HCT116 (cell line): ENCODE measurements around the gene TIAM1. TPM values are rescaled to one million over a fixed set of nuclear protein-coding genes. Genes with fewer than 3 reads are reported as not detected.

Experiments used
- ATAC-seq: fragments of 200-7000 bp; cut with Tn5 transposase; 2 replicates; pipeline ENCODE4 v1.9.1; 2020; ENCODE audit warnings: mild to moderate bottlenecking, moderate library complexity
- BruUV-seq: library from RNA; stranded (reverse); fragments of 400-500 nt; replicated peaks from 2 replicates; lab custom pipeline; 2021; lab: Mats Ljungman, UMichigan
- CTCF ChIA-PET: fragments of 300-600 bp; sonication (Branson Sonifier 250); formaldehyde crosslinking; loops from one replicate; lab custom pipeline; 2021; ENCODE audit warnings: antibody characterized with exemption; lab: Charles Lee
- POLR2A ChIA-PET: fragments of 300-600, 350-600 bp; sonication (Branson Sonifier 250); formaldehyde crosslinking; loops from one replicate; lab custom pipeline; 2021; ENCODE audit warnings: antibody characterized with exemption; lab: Charles Lee
- RAD21 ChIA-PET, 2 experiments: fragments of 300-600 bp; sonication (Branson Sonifier 250); formaldehyde crosslinking; loops; one replicate each; lab custom pipeline; 2023; ENCODE audit warnings: low total read pairs in 2 of 2; ENCODE audit not compliant: uncharacterized antibody in 2 of 2, unreplicated experiment in 2 of 2, low non-redundant PET in 1 of 2; lab: Charles Lee
- DNase-seq: peaks from one replicate; pipeline ENCODE4 v3.0.0-alpha.2; 2010; ENCODE audit warnings: low read depth, low spot score
- H2AFZ ChIP-seq: fragments of 200-600 bp; shearing (Covaris generic), sonication (generic); 2 replicates; pipeline ENCODE4 v1.6.1; 2017; ENCODE audit warnings: low read depth, mixed run types, mixed read lengths, antibody characterized with exemption, low read length; ENCODE audit not compliant: poor library complexity, severe bottlenecking
- H3K27ac ChIP-seq: 2 replicates; pipeline ENCODE4 v1.5.1; 2012; ENCODE audit warnings: low read depth, low read length
- H3K27me3 ChIP-seq: fragments of 200-600 bp; sonication (generic); 2 replicates; pipeline ENCODE4 v1.6.1; 2016; ENCODE audit warnings: mixed run types, low read length, mixed read lengths; ENCODE audit not compliant: insufficient read depth
- H3K36me3 ChIP-seq, 2 experiments: fragments of 200-500 bp in 1 of 2; fragments of 200-600 bp in 1 of 2; sonication (Bioruptor generic) in 1 of 2; sonication (generic) in 1 of 2; 2 replicates each; pipeline versions ENCODE4 v1.5.1 to v1.6.1; 2014 to 2016; ENCODE audit warnings: low read length in 2 of 2, inconsistent platforms in 1 of 2, mixed read lengths in 1 of 2, mixed run types in 1 of 2; ENCODE audit not compliant: insufficient read depth in 2 of 2, control insufficient read depth in 1 of 2
- H3K4me1 ChIP-seq, 2 experiments: fragments of 200-600 bp in 1 of 2; sonication (generic) in 1 of 2; 2 replicates each; pipeline versions ENCODE4 v1.5.1 to v1.6.1; 2012 to 2017; ENCODE audit warnings: low read length in 2 of 2, inconsistent platforms in 1 of 2, mild to moderate bottlenecking in 1 of 2, mixed read lengths in 1 of 2, mixed run types in 1 of 2, moderate library complexity in 1 of 2; ENCODE audit not compliant: insufficient read depth in 2 of 2, control insufficient read depth in 1 of 2
- H3K4me2 ChIP-seq: fragments of 200-600 bp; sonication (generic); 2 replicates; pipeline ENCODE4 v1.6.1; 2017; ENCODE audit warnings: mixed run types, low read length, mixed read lengths
- H3K4me3 ChIP-seq, 2 experiments: fragments of 200-600 bp in 1 of 2; sonication (generic) in 1 of 2; replicated peaks in 1 of 2; 2 replicates each; pipeline ENCODE4 v1.5.1; 2011 to 2016; ENCODE audit warnings: low read length in 2 of 2, control low read depth in 1 of 2, low read depth in 1 of 2, mild to moderate bottlenecking in 1 of 2, mixed read lengths in 1 of 2, mixed run types in 1 of 2
- H3K79me2 ChIP-seq: fragments of 200-600 bp; sonication (generic); 2 replicates; pipeline ENCODE4 v1.6.1; 2017; ENCODE audit warnings: mild to moderate bottlenecking, mixed run types, low read length, moderate library complexity, mixed read lengths; ENCODE audit not compliant: insufficient read depth
- H3K9ac ChIP-seq: fragments of 200-600 bp; sonication (generic); 2 replicates; pipeline ENCODE4 v1.6.1; 2016; ENCODE audit warnings: low read length, mixed read lengths
- H3K9me2 ChIP-seq: fragments of 200-600 bp; sonication (generic), shearing (Covaris generic); 2 replicates; pipeline ENCODE4 v1.6.1; 2017; ENCODE audit warnings: mixed run types, mild to moderate bottlenecking, moderate library complexity; ENCODE audit not compliant: insufficient read depth
- H3K9me3 ChIP-seq, 2 experiments: fragments of 200-500 bp in 1 of 2; fragments of 200-600 bp in 1 of 2; sonication (Bioruptor generic) in 1 of 2; sonication (generic) in 1 of 2; 2 replicates each; pipeline ENCODE4 v1.6.1; 2014 to 2017; ENCODE audit warnings: low read length in 2 of 2, mixed read lengths in 2 of 2, inconsistent platforms in 1 of 2, low read depth in 1 of 2, mild to moderate bottlenecking in 1 of 2, mixed run types in 1 of 2, moderate library complexity in 1 of 2; ENCODE audit not compliant: control insufficient read depth in 1 of 2, insufficient read depth in 1 of 2
- H4K20me1 ChIP-seq: fragments of 200-600 bp; sonication (generic), shearing (Covaris generic); 2 replicates; pipeline ENCODE4 v1.6.1; 2017; ENCODE audit warnings: mixed run types, mild to moderate bottlenecking, moderate library complexity; ENCODE audit not compliant: insufficient read depth
- CBX3 ChIP-seq: IDR thresholded peaks from 2 replicates; pipeline ENCODE4 v1.6.1; 2012; ENCODE audit warnings: low read depth
- CEBPB ChIP-seq: IDR thresholded peaks from 2 replicates; pipeline ENCODE4 v1.6.1; 2012; ENCODE audit warnings: low read depth
- EGR1 ChIP-seq: IDR thresholded peaks from 2 replicates; pipeline ENCODE4 v1.6.1; 2012; ENCODE audit warnings: low read depth
- ELF1 ChIP-seq: IDR thresholded peaks from 2 replicates; pipeline ENCODE4 v1.6.1; 2012; ENCODE audit warnings: low read depth, borderline replicate concordance
- EZH2 ChIP-seq: fragments of 200-600 bp; sonication (generic); IDR thresholded peaks from 2 replicates; pipeline ENCODE4 v1.6.1; 2017; ENCODE audit warnings: antibody characterized with exemption, mixed run types
- FOSL1 ChIP-seq: IDR thresholded peaks from 2 replicates; pipeline ENCODE4 v1.6.1; 2012; ENCODE audit warnings: low read depth
- JUND ChIP-seq: IDR thresholded peaks from 2 replicates; pipeline ENCODE4 v1.6.1; 2012
- POLR2AphosphoS5 ChIP-seq: IDR thresholded peaks from 2 replicates; pipeline ENCODE4 v1.6.1; 2011; ENCODE audit warnings: mild to moderate bottlenecking, low read depth, low read length, moderate library complexity
- RAD21 ChIP-seq: IDR thresholded peaks from 2 replicates; pipeline ENCODE4 v1.6.1; 2012; ENCODE audit warnings: low read depth, mild to moderate bottlenecking
- SIN3A ChIP-seq: IDR thresholded peaks from 2 replicates; pipeline ENCODE4 v1.6.1; 2012; ENCODE audit warnings: low read depth
- SP1 ChIP-seq: IDR thresholded peaks from 2 replicates; pipeline ENCODE4 v1.6.1; 2012; ENCODE audit warnings: low read depth
- SRF ChIP-seq: IDR thresholded peaks from 2 replicates; pipeline ENCODE4 v1.6.1; 2012; ENCODE audit warnings: low read depth
- TCF7L2 ChIP-seq: IDR thresholded peaks from 2 replicates; pipeline ENCODE4 v1.7.0; 2011; ENCODE audit warnings: borderline replicate concordance, inconsistent platforms; ENCODE audit not compliant: insufficient read depth, insufficient read length; ENCODE audit errors: extremely low read depth
- YY1 ChIP-seq: IDR thresholded peaks from 2 replicates; pipeline ENCODE4 v1.6.1; 2011; ENCODE audit warnings: low read length, low read depth, moderate library complexity, mild to moderate bottlenecking; ENCODE audit not compliant: insufficient replicate concordance; ENCODE audit errors: extremely low read depth
- ZFX ChIP-seq: fragments of 450-650 bp; IDR thresholded peaks from 2 replicates; pipeline ENCODE4 v1.6.1; 2017
- intact Hi-C: fragments of 100-400 bp; cut with micrococcal nuclease; formaldehyde crosslinking; loops from 2 replicates; pipeline ENCODE4 v1.10.0; 2022
- total RNA-seq: library from RNA; stranded (reverse); gene quantifications from one replicate; pipeline ENCODE4 v1.2.1, GENCODE V29; 2021; ENCODE audit not compliant: unreplicated experiment
- TF ChIP-seq, protein P1 (sequence below): IDR thresholded peaks from 2 replicates; pipeline ENCODE4 v1.6.1; 2012
- TF ChIP-seq, protein P2 (sequence below): IDR thresholded peaks from 2 replicates; pipeline ENCODE4 v1.6.1; 2012
- TF ChIP-seq, protein P3 (sequence below): IDR thresholded peaks from 2 replicates; pipeline ENCODE4 v1.6.1; 2011; ENCODE audit warnings: mild to moderate bottlenecking, low read length, moderate library complexity; ENCODE audit not compliant: insufficient replicate concordance; ENCODE audit errors: extremely low read depth
- TF ChIP-seq, protein P4 (sequence below): IDR thresholded peaks from 2 replicates; pipeline ENCODE4 v1.6.1; 2012; ENCODE audit warnings: low read depth
- TF ChIP-seq, protein P5 (sequence below), 3 experiments: fragments of 200-600 bp in 1 of 3; sonication (generic) in 1 of 3; IDR thresholded peaks in 2 of 3; conservative IDR thresholded peaks in 1 of 3; 2 replicates each; pipeline ENCODE4 v1.5.1; 2012 to 2017; ENCODE audit warnings: low read depth in 2 of 3, low read length in 2 of 3, antibody characterized with exemption in 1 of 3, borderline replicate concordance in 1 of 3, control low read depth in 1 of 3, mild to moderate bottlenecking in 1 of 3, mixed read lengths in 1 of 3, mixed run types in 1 of 3, moderate library complexity in 1 of 3; ENCODE audit not compliant: insufficient read depth in 1 of 3

Gene TIAM1
- total RNA-seq, 1 experiment from 2014 or later: 47.8 TPM

DNA sequence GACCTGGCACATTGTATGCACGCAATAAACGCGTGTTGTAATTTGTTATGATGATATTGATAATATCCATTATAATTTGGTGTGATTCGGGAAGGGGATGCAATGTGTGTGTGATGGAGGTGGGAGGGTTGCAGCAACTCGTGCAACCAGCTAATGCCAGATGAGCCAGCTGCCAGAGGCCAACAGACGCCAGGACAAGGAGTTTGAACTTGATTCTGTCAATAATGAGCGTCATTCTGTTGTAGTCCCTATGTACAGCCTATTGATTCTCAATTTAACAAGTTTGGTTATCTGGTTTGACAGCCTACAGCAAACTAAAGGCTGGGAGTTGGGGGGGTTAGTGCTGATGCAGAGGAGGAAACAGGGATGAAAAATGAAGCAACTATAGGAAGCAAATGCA lies 35.5 kb downstream of the TIAM1 start:
- ChIA-PET POLR2A (no interaction called here), CTCF (no interaction called here)
- Histone ChIP-seq H4K20me1 (no peaks in the 10 kb centered on the region), H3K27ac (no peak overlapping the region), H3K36me3 (no peaks in the 10 kb centered on the region), H3K9ac (no peak overlapping the region), H3K4me2 (no peak overlapping the region), H3K27me3 (no peaks in the 10 kb centered on the region), H3K9me3 (no peaks in the 10 kb centered on the region)
- DNase-seq: no peak
- intact Hi-C loops: no loop called here
- no peak for ATAC-seq
- no peak for TF ChIP-seq YY1
- no peak for TF ChIP-seq ELF1
- TF ChIP-seq, protein P1, sequence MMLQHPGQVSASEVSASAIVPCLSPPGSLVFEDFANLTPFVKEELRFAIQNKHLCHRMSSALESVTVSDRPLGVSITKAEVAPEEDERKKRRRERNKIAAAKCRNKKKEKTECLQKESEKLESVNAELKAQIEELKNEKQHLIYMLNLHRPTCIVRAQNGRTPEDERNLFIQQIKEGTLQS: no peak
- no peak for TF ChIP-seq ZFX
- no peak for TF ChIP-seq SIN3A
- TF ChIP-seq, protein P2, sequence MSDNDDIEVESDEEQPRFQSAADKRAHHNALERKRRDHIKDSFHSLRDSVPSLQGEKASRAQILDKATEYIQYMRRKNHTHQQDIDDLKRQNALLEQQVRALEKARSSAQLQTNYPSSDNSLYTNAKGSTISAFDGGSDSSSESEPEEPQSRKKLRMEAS: no peak
- no peak for TF ChIP-seq SP1
- no peak for TF ChIP-seq CBX3
- no peak for TF ChIP-seq RAD21
- TF ChIP-seq FOSL1: no peak
- TF ChIP-seq, protein P3, sequence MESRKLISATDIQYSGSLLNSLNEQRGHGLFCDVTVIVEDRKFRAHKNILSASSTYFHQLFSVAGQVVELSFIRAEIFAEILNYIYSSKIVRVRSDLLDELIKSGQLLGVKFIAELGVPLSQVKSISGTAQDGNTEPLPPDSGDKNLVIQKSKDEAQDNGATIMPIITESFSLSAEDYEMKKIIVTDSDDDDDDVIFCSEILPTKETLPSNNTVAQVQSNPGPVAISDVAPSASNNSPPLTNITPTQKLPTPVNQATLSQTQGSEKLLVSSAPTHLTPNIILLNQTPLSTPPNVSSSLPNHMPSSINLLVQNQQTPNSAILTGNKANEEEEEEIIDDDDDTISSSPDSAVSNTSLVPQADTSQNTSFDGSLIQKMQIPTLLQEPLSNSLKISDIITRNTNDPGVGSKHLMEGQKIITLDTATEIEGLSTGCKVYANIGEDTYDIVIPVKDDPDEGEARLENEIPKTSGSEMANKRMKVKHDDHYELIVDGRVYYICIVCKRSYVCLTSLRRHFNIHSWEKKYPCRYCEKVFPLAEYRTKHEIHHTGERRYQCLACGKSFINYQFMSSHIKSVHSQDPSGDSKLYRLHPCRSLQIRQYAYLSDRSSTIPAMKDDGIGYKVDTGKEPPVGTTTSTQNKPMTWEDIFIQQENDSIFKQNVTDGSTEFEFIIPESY: no peak
- no peak for TF ChIP-seq CEBPB
- TF ChIP-seq, protein P4, sequence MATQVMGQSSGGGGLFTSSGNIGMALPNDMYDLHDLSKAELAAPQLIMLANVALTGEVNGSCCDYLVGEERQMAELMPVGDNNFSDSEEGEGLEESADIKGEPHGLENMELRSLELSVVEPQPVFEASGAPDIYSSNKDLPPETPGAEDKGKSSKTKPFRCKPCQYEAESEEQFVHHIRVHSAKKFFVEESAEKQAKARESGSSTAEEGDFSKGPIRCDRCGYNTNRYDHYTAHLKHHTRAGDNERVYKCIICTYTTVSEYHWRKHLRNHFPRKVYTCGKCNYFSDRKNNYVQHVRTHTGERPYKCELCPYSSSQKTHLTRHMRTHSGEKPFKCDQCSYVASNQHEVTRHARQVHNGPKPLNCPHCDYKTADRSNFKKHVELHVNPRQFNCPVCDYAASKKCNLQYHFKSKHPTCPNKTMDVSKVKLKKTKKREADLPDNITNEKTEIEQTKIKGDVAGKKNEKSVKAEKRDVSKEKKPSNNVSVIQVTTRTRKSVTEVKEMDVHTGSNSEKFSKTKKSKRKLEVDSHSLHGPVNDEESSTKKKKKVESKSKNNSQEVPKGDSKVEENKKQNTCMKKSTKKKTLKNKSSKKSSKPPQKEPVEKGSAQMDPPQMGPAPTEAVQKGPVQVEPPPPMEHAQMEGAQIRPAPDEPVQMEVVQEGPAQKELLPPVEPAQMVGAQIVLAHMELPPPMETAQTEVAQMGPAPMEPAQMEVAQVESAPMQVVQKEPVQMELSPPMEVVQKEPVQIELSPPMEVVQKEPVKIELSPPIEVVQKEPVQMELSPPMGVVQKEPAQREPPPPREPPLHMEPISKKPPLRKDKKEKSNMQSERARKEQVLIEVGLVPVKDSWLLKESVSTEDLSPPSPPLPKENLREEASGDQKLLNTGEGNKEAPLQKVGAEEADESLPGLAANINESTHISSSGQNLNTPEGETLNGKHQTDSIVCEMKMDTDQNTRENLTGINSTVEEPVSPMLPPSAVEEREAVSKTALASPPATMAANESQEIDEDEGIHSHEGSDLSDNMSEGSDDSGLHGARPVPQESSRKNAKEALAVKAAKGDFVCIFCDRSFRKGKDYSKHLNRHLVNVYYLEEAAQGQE: no peak
- TF ChIP-seq, protein P5, sequence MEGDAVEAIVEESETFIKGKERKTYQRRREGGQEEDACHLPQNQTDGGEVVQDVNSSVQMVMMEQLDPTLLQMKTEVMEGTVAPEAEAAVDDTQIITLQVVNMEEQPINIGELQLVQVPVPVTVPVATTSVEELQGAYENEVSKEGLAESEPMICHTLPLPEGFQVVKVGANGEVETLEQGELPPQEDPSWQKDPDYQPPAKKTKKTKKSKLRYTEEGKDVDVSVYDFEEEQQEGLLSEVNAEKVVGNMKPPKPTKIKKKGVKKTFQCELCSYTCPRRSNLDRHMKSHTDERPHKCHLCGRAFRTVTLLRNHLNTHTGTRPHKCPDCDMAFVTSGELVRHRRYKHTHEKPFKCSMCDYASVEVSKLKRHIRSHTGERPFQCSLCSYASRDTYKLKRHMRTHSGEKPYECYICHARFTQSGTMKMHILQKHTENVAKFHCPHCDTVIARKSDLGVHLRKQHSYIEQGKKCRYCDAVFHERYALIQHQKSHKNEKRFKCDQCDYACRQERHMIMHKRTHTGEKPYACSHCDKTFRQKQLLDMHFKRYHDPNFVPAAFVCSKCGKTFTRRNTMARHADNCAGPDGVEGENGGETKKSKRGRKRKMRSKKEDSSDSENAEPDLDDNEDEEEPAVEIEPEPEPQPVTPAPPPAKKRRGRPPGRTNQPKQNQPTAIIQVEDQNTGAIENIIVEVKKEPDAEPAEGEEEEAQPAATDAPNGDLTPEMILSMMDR (IDR thresholded peaks at IDR 0.05 in 2 of 3, conservative IDR thresholded peaks at IDR 0.05 in 1 of 3; ENCODE audit: borderline replicate concordance in 1 of 3, insufficient read depth in 1 of 3, low read depth in 2 of 3, low read length in 2 of 3): no peak
- TF ChIP-seq JUND: no peak
- no peak for TF ChIP-seq TCF7L2
- TF ChIP-seq POLR2AphosphoS5: no peak
- TF ChIP-seq SRF: no peak
- no peak for TF ChIP-seq EGR1
- TF ChIP-seq EZH2: no peak
- TF ChIP-seq, all 23 proteins: peak for 0
- BruUV-seq: no TSS peak
- H3K79me2 ChIP-seq: no peaks in the 10 kb centered on the region
- H3K9me2 ChIP-seq: no peaks in the 10 kb centered on the region
- RAD21 ChIA-PET: no interaction called here
- no peak overlapping the region for H2AFZ ChIP-seq
- H3K4me1 ChIP-seq: peaks cover 24 to 30% of the 10 kb centered on the region in 2 experiments
- no peak overlapping the region for H3K4me3 ChIP-seq
